SH-SY5Y (cell line): ENCODE results near the gene WBP2.

Experiments
- GATA2 ChIP-seq: IDR thresholded peaks from 2 replicates; pipeline ENCODE4 v1.6.1; 2011; ENCODE audit warnings: mild to moderate bottlenecking, low read depth, low read length
- GATA3 ChIP-seq: IDR thresholded peaks from 2 replicates; pipeline ENCODE4 v1.6.1; 2011; ENCODE audit warnings: low read depth, mild to moderate bottlenecking, low read length, moderate library complexity

WBP2 gene

GRCh38 chr17:75843577-75844529 lies 11.3 kb downstream of the WBP2 start, which contains the start of gene UNC13D:
UNC13D (minus strand) TSS chr17:75844404; CDS start chr17:75844337, 67 bp downstream.
- TF ChIP-seq GATA2 (peak; percentile 97), GATA3 (no peak)

- TF ChIP-seq GATA3: no peak
- no peak for TF ChIP-seq GATA2
These were observed 12.1 kb downstream of the WBP2 start for GRCh38 chr17:75842963-75843576.

- TF ChIP-seq GATA3: no peak
- TF ChIP-seq GATA2: no peak
These were observed 12.7 kb downstream of the WBP2 start for GRCh38 chr17:75842411-75842810.

GRCh38 chr17:75840799-75841164 lies 14.4 kb downstream of the WBP2 start:
- no peak for TF ChIP-seq GATA3
- no peak for TF ChIP-seq GATA2

- TF ChIP-seq GATA2 (no peak), GATA3 (no peak)
These were observed 15.0 kb downstream of the WBP2 start for GRCh38 chr17:75839942-75840798.

GRCh38 chr17:75838410-75838809 lies 16.7 kb downstream of the WBP2 start:
- TF ChIP-seq GATA3 (no peak), GATA2 (no peak)

- TF ChIP-seq GATA2 (no peak), GATA3 (no peak)
These were observed 17.2 kb downstream of the WBP2 start for GRCh38 chr17:75837899-75838298.

- no peak for TF ChIP-seq GATA3
- TF ChIP-seq GATA2: no peak
These were observed 18.5 kb downstream of the WBP2 start for GRCh38 chr17:75836605-75837004.

- no peak for TF ChIP-seq GATA2
These were observed 19.5 kb downstream of the WBP2 start for GRCh38 chr17:75835654-75835987.

GRCh38 chr17:75834928-75835653 lies 20.0 kb downstream of the WBP2 start:
- TF ChIP-seq GATA2 (no peak), GATA3 (no peak)

GRCh38 chr17:75834279-75834920 lies 20.7 kb downstream of the WBP2 start:
- TF ChIP-seq GATA3 (no peak), GATA2 (no peak)

- TF ChIP-seq GATA2 (no peak), GATA3 (no peak)
These were observed 22.3 kb downstream of the WBP2 start for GRCh38 chr17:75832652-75833400.
